ENCODE measurements around the gene AATF. TPM values are rescaled to one million over a fixed set of nuclear protein-coding genes. Genes with fewer than 3 reads are reported as not detected.

AATF gene
- polyA plus RNA-seq, 1 donor from 2014 or later, result 12.7 TPM

GRCh38 chr17:36919407-36919968, 29.3 kb upstream of the AATF start:
- H3K9ac ChIP-seq (ENCODE audit: low read length), result no peak overlapping the region
- peaks cover 5% of the 10 kb centered on the region for H3K27me3 ChIP-seq (ENCODE audit: insufficient read depth, low read depth, low read length)
- no peak overlapping the region for H3K4me2 ChIP-seq (ENCODE audit: low read length)
- no peak overlapping the region for H3K4me3 ChIP-seq (ENCODE audit: low read length)
- H3F3A ChIP-seq (ENCODE audit: insufficient read depth, low read length, poor library complexity, severe bottlenecking), result no peaks in the 10 kb centered on the region
- no peaks in the 10 kb centered on the region for H3K36me3 ChIP-seq (ENCODE audit: insufficient read depth, low read length)
- no peak overlapping the region for H3K27ac ChIP-seq (ENCODE audit: low read length)
- no peaks in the 10 kb centered on the region for H3K79me2 ChIP-seq (replicated peaks; ENCODE audit: insufficient read depth, low read length)
- H3K9me2 ChIP-seq (ENCODE audit: insufficient read depth, low read length), result no peaks in the 10 kb centered on the region
- TF ChIP-seq RAD21 (conservative IDR thresholded peaks at IDR 0.05) (no peak), TAF1 (IDR thresholded peaks at IDR 0.05; ENCODE audit: low read depth) (no peak), EP300 (conservative IDR thresholded peaks at IDR 0.05; ENCODE audit: poor library complexity, severe bottlenecking) (no peak)
- H4K20me1 ChIP-seq (ENCODE audit: insufficient read depth), result no peaks in the 10 kb centered on the region
- H3K9me3 ChIP-seq (ENCODE audit: low read length), result no peaks in the 10 kb centered on the region
- no peak overlapping the region for H2AFZ ChIP-seq (ENCODE audit: low read depth, low read length)

- Histone ChIP-seq H3K27me3 (ENCODE audit: insufficient read depth, low read depth, low read length) (peaks cover 5% of the 10 kb centered on the region), H3K4me3 (ENCODE audit: low read length) (no peak overlapping the region), H3K9me3 (ENCODE audit: low read length) (no peaks in the 10 kb centered on the region), H3K79me2 (replicated peaks; ENCODE audit: insufficient read depth, low read length) (no peaks in the 10 kb centered on the region), H3K4me2 (ENCODE audit: low read length) (no peak overlapping the region), H4K20me1 (ENCODE audit: insufficient read depth) (no peaks in the 10 kb centered on the region), H3K9me2 (ENCODE audit: insufficient read depth, low read length) (no peaks in the 10 kb centered on the region), H3K36me3 (ENCODE audit: insufficient read depth, low read length) (no peaks in the 10 kb centered on the region), H3F3A (ENCODE audit: insufficient read depth, low read length, poor library complexity, severe bottlenecking) (no peaks in the 10 kb centered on the region), H3K27ac (ENCODE audit: low read length) (no peak overlapping the region), H2AFZ (ENCODE audit: low read depth, low read length) (no peak overlapping the region), H3K9ac (ENCODE audit: low read length) (no peak overlapping the region)
- TF ChIP-seq SMC3 (conservative IDR thresholded peaks at IDR 0.05; ENCODE audit: poor library complexity) (no peak), RAD21 (conservative IDR thresholded peaks at IDR 0.05) (no peak), CTCF (IDR thresholded peaks at IDR 0.05; ENCODE audit: poor library complexity, severe bottlenecking) (no peak), TAF1 (IDR thresholded peaks at IDR 0.05; ENCODE audit: low read depth) (no peak), MXI1 (conservative IDR thresholded peaks at IDR 0.05; ENCODE audit: poor library complexity, severe bottlenecking) (no peak), EP300 (conservative IDR thresholded peaks at IDR 0.05; ENCODE audit: poor library complexity, severe bottlenecking) (no peak), POLR2AphosphoS5 (IDR thresholded peaks at IDR 0.05) (no peak), EZH2 (IDR thresholded peaks at IDR 0.05; ENCODE audit: borderline replicate concordance, insufficient read depth, low read length, poor library complexity, severe bottlenecking) (no peak), REST (IDR thresholded peaks at IDR 0.05; ENCODE audit: borderline replicate concordance) (no peak)
Observed at GRCh38 chr17:36920032-36921005, 28.4 kb upstream of the AATF start.
